Neural cell (in vitro differentiated cells): ENCODE measurements around the gene SIX1. TPM values are rescaled to one million over a fixed set of nuclear protein-coding genes. Genes with fewer than 3 reads are reported as not detected.

ENCODE experiments used
- H2AFZ ChIP-seq: fragments of 200-600, 300-800 bp; sonication (generic), shearing (Covaris generic); 2 replicates; pipeline ENCODE4 v1.6.0; 2014; ENCODE audit warnings: low read depth, mild to moderate bottlenecking, antibody characterized with exemption, low read length, moderate library complexity
- H3F3A ChIP-seq: fragments of 200-600 bp; shearing (Covaris generic); 2 replicates; pipeline ENCODE4 v1.6.1; 2016; ENCODE audit warnings: mild to moderate bottlenecking, moderate library complexity, mixed read lengths, antibody characterized with exemption, low read length; ENCODE audit not compliant: insufficient read depth, poor library complexity, severe bottlenecking
- H3K27ac ChIP-seq: fragments of 200-600, 300-800 bp; sonication (generic), shearing (Covaris generic); 2 replicates; pipeline ENCODE4 v1.5.1; 2014; ENCODE audit warnings: mild to moderate bottlenecking, low read length, moderate library complexity
- H3K27me3 ChIP-seq: fragments of 300-800, 200-600 bp; sonication (generic), shearing (Covaris generic); 2 replicates; pipeline ENCODE4 v1.6.0; 2014; ENCODE audit warnings: mild to moderate bottlenecking, low read depth, low read length, moderate library complexity; ENCODE audit not compliant: insufficient read depth
- H3K36me3 ChIP-seq: fragments of 300-800, 200-600 bp; sonication (generic), shearing (Covaris generic); 2 replicates; pipeline ENCODE4 v1.5.1; 2014; ENCODE audit warnings: mild to moderate bottlenecking, antibody characterized with exemption, low read length, moderate library complexity; ENCODE audit not compliant: insufficient read depth
- H3K4me2 ChIP-seq: fragments of 300-800, 200-600 bp; sonication (generic), shearing (Covaris generic); 2 replicates; pipeline ENCODE4 v1.6.0; 2014; ENCODE audit warnings: mild to moderate bottlenecking, low read length
- H3K4me3 ChIP-seq: fragments of 300-800, 200-600 bp; sonication (generic), shearing (Covaris generic); 2 replicates; pipeline ENCODE4 v1.5.1; 2014; ENCODE audit warnings: mild to moderate bottlenecking, low read length, moderate library complexity
- H3K79me2 ChIP-seq: fragments of 200-600 bp; shearing (Covaris generic); replicated peaks from 2 replicates; pipeline ENCODE4 v1.6.0; 2014; ENCODE audit warnings: mild to moderate bottlenecking, low read length, moderate library complexity; ENCODE audit not compliant: insufficient read depth
- H3K9ac ChIP-seq: fragments of 300-800, 200-600 bp; sonication (generic), shearing (Covaris generic); 2 replicates; pipeline ENCODE4 v1.6.1; 2016; ENCODE audit warnings: mild to moderate bottlenecking, low read length, mixed read lengths
- H3K9me2 ChIP-seq: fragments of 200-600 bp; shearing (Covaris generic); 2 replicates; pipeline ENCODE4 v1.6.1; 2016; ENCODE audit warnings: mild to moderate bottlenecking, low read length, mixed read lengths; ENCODE audit not compliant: insufficient read depth
- H3K9me3 ChIP-seq: fragments of 200-600, 300-800 bp; sonication (generic), shearing (Covaris generic); 2 replicates; pipeline ENCODE4 v1.6.1; 2016; ENCODE audit warnings: mild to moderate bottlenecking, mixed run types, low read length, moderate library complexity, mixed read lengths
- H4K20me1 ChIP-seq: fragments of 200-600 bp; shearing (Covaris generic); 2 replicates; pipeline ENCODE4 v1.6.1; 2016; ENCODE audit warnings: mild to moderate bottlenecking, mixed run types; ENCODE audit not compliant: insufficient read depth
- EP300 ChIP-seq: fragments of 450-650 bp; conservative IDR thresholded peaks from 2 replicates; pipeline ENCODE4 v1.6.1; 2014; ENCODE audit warnings: antibody characterized with exemption, mild to moderate bottlenecking, moderate library complexity; ENCODE audit not compliant: poor library complexity, severe bottlenecking
- EZH2 ChIP-seq: fragments of 200-600, 300-800 bp; shearing (Covaris generic), sonication (generic); IDR thresholded peaks from 2 replicates; pipeline ENCODE4 v1.6.1; 2014; ENCODE audit warnings: antibody characterized with exemption, low read length, borderline replicate concordance, mild to moderate bottlenecking; ENCODE audit not compliant: insufficient read depth, poor library complexity, severe bottlenecking
- MXI1 ChIP-seq: fragments of 450-650 bp; conservative IDR thresholded peaks from 2 replicates; pipeline ENCODE4 v1.6.1; 2014; ENCODE audit warnings: antibody characterized with exemption, mild to moderate bottlenecking; ENCODE audit not compliant: poor library complexity, severe bottlenecking
- POLR2AphosphoS5 ChIP-seq: IDR thresholded peaks from 2 replicates; pipeline ENCODE4 v1.6.1; 2012
- RAD21 ChIP-seq: fragments of 450-650 bp; conservative IDR thresholded peaks from 2 replicates; pipeline ENCODE4 v1.6.1; 2014; ENCODE audit warnings: antibody characterized with exemption, mild to moderate bottlenecking, moderate library complexity
- SMC3 ChIP-seq: fragments of 450-650 bp; conservative IDR thresholded peaks from 2 replicates; pipeline ENCODE4 v1.6.1; 2014; ENCODE audit warnings: antibody characterized with exemption, mild to moderate bottlenecking, moderate library complexity; ENCODE audit not compliant: poor library complexity
- TAF1 ChIP-seq: IDR thresholded peaks from 2 replicates; pipeline ENCODE4 v1.6.1; 2012; ENCODE audit warnings: low read depth
- polyA plus RNA-seq: library from polyadenylated mRNA; depleted of rRNA; stranded (reverse); fragments of >200 nt; gene quantifications from 2 replicates; pipeline ENCODE4 v1.2.3, GENCODE V29; 2014
- TF ChIP-seq, protein P1 (sequence below): IDR thresholded peaks from 2 replicates; pipeline ENCODE4 v1.6.1; 2012; ENCODE audit warnings: borderline replicate concordance
- TF ChIP-seq, protein P2 (sequence below): fragments of 450-650 bp; IDR thresholded peaks from 2 replicates; pipeline ENCODE4 v1.5.1; 2014; ENCODE audit warnings: antibody characterized with exemption, mild to moderate bottlenecking, moderate library complexity; ENCODE audit not compliant: poor library complexity, severe bottlenecking

Gene SIX1
- polyA plus RNA-seq, 1 donor from 2014 or later = not detected

DNA sequence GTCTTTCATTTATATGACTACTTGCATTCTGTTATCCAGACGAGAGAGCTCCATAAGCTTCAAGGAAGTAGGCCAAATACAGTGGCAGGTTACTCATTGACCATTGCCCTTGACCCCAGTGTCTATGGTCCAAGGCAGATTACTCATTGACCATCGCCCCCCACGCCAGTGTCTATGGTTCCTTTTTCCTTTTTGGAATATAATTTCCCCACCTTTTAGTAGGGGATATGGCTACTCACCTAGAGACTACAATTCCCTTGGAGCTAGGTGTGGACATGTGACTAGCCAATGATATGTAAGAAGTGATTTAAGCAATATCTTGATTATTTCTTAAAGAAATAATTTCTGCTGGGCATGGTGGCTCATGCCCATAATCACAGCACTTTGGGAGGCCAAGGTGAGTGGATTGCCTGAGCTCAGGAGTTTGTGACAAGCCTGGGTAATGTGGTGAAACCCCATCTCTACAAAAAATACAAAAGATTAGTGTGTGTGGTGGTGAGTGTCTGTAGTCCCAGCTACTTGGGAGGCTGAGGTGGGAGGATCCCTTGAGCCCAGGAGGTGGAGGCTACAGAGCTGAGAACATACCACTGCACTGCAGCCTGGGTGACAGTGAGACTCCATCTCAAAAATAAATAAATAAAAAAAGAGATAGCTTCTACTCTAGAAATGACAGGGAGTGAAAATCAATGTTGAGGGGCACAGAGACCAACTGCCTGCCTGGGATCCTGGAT is 42.3 kb upstream of the SIX1 start:
- TF ChIP-seq TAF1 (no peak), MXI1 (no peak), POLR2AphosphoS5 (no peak), SMC3 (no peak), EP300 (no peak), RAD21 (no peak), EZH2 (no peak)
- TF ChIP-seq, protein P1, sequence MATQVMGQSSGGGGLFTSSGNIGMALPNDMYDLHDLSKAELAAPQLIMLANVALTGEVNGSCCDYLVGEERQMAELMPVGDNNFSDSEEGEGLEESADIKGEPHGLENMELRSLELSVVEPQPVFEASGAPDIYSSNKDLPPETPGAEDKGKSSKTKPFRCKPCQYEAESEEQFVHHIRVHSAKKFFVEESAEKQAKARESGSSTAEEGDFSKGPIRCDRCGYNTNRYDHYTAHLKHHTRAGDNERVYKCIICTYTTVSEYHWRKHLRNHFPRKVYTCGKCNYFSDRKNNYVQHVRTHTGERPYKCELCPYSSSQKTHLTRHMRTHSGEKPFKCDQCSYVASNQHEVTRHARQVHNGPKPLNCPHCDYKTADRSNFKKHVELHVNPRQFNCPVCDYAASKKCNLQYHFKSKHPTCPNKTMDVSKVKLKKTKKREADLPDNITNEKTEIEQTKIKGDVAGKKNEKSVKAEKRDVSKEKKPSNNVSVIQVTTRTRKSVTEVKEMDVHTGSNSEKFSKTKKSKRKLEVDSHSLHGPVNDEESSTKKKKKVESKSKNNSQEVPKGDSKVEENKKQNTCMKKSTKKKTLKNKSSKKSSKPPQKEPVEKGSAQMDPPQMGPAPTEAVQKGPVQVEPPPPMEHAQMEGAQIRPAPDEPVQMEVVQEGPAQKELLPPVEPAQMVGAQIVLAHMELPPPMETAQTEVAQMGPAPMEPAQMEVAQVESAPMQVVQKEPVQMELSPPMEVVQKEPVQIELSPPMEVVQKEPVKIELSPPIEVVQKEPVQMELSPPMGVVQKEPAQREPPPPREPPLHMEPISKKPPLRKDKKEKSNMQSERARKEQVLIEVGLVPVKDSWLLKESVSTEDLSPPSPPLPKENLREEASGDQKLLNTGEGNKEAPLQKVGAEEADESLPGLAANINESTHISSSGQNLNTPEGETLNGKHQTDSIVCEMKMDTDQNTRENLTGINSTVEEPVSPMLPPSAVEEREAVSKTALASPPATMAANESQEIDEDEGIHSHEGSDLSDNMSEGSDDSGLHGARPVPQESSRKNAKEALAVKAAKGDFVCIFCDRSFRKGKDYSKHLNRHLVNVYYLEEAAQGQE = no peak
- TF ChIP-seq, protein P2, sequence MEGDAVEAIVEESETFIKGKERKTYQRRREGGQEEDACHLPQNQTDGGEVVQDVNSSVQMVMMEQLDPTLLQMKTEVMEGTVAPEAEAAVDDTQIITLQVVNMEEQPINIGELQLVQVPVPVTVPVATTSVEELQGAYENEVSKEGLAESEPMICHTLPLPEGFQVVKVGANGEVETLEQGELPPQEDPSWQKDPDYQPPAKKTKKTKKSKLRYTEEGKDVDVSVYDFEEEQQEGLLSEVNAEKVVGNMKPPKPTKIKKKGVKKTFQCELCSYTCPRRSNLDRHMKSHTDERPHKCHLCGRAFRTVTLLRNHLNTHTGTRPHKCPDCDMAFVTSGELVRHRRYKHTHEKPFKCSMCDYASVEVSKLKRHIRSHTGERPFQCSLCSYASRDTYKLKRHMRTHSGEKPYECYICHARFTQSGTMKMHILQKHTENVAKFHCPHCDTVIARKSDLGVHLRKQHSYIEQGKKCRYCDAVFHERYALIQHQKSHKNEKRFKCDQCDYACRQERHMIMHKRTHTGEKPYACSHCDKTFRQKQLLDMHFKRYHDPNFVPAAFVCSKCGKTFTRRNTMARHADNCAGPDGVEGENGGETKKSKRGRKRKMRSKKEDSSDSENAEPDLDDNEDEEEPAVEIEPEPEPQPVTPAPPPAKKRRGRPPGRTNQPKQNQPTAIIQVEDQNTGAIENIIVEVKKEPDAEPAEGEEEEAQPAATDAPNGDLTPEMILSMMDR = no peak
- Histone ChIP-seq H3K4me2 (no peak overlapping the region), H3K9me3 (no peaks in the 10 kb centered on the region), H3F3A (no peaks in the 10 kb centered on the region), H3K9me2 (no peaks in the 10 kb centered on the region), H3K4me3 (no peak overlapping the region), H4K20me1 (no peaks in the 10 kb centered on the region), H3K9ac (no peak overlapping the region), H3K27ac (no peak overlapping the region), H3K27me3 (no peaks in the 10 kb centered on the region), H3K79me2 (no peaks in the 10 kb centered on the region), H3K36me3 (no peaks in the 10 kb centered on the region), H2AFZ (no peak overlapping the region)

DNA sequence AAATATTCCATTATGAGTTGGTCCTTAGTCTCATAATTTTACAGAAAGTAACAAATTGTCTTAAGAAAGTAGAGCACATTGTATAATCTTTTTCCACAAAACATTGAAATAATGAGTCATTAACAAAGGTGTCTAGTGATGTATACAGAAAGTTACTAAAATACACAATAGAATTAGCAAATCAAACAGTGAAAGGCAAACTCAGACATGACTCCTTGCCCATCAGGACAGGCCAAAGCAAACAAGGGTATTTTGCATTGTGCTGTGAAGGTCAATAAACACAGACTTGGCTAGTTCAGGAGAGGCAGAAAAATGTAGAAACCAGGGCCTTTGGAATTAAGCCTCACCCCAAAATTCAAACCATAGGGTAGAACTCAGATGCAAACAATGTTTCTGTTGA is 37.6 kb upstream of the SIX1 start:
- Histone ChIP-seq H3F3A (no peaks in the 10 kb centered on the region), H3K27ac (no peak overlapping the region), H3K9me2 (no peaks in the 10 kb centered on the region), H3K9me3 (no peaks in the 10 kb centered on the region), H3K79me2 (no peaks in the 10 kb centered on the region), H4K20me1 (no peaks in the 10 kb centered on the region), H3K27me3 (no peaks in the 10 kb centered on the region), H3K36me3 (no peaks in the 10 kb centered on the region), H3K4me2 (no peak overlapping the region), H2AFZ (no peak overlapping the region), H3K9ac (no peak overlapping the region), H3K4me3 (no peak overlapping the region)
- TF ChIP-seq EZH2 (no peak), RAD21 (no peak), MXI1 (no peak), EP300 (no peak)
